ENCODE results near the gene SREK1IP1.

DNA sequence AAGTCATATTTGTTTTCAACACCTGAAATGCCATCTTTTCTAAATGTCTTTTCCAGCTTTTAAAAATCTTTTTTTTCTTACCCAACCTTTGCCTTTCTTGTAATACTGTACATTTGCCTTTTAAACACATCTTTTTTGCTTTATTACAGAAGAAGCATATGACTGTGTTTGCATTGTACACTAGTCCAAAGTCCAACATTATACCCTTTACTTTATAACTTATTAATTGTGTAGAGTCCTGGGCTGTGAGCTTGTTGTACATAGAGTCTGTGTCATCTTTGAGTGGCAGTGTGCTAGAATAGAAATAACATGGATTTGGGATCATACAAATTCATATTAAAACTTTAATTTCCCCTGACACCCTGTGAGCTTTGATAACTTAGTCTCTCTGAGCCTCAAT lies 24.0 kb upstream of the SREK1IP1 start:
- TF ChIP-seq, protein P1, sequence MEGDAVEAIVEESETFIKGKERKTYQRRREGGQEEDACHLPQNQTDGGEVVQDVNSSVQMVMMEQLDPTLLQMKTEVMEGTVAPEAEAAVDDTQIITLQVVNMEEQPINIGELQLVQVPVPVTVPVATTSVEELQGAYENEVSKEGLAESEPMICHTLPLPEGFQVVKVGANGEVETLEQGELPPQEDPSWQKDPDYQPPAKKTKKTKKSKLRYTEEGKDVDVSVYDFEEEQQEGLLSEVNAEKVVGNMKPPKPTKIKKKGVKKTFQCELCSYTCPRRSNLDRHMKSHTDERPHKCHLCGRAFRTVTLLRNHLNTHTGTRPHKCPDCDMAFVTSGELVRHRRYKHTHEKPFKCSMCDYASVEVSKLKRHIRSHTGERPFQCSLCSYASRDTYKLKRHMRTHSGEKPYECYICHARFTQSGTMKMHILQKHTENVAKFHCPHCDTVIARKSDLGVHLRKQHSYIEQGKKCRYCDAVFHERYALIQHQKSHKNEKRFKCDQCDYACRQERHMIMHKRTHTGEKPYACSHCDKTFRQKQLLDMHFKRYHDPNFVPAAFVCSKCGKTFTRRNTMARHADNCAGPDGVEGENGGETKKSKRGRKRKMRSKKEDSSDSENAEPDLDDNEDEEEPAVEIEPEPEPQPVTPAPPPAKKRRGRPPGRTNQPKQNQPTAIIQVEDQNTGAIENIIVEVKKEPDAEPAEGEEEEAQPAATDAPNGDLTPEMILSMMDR (IDR thresholded peaks at IDR 0.05) = no peak
- no peak for TF ChIP-seq EZH2 (IDR thresholded peaks at IDR 0.05; ENCODE audit: borderline replicate concordance, insufficient read depth, low read depth, low read length, poor library complexity, severe bottlenecking)

Data from B cell (primary cell).